ENCODE measurements around the gene GPATCH1.
"Not testable (repeated sequence)": the region's sequence is repeated elsewhere in the genome, so short reads cannot be mapped to it uniquely, and the experiment has no call there.

Gene GPATCH1

GRCh38 chr19:33117501-33117900 lies 36.5 kb downstream of the GPATCH1 start:
- FAIRE-seq: no peak

GRCh38 chr19:33118643-33119042 lies 37.7 kb downstream of the GPATCH1 start:
- FAIRE-seq: no peak

- FAIRE-seq: no peak
Observed at GRCh38 chr19:33124207-33125098, 43.5 kb downstream of the GPATCH1 start.

- no peak for FAIRE-seq
Observed at GRCh38 chr19:33125929-33126388, 45.0 kb downstream of the GPATCH1 start.

GRCh38 chr19:33126712-33127111 lies 45.7 kb downstream of the GPATCH1 start:
- FAIRE-seq: not testable (repeated sequence)

- FAIRE-seq: no peak
Observed at GRCh38 chr19:33129901-33130300, 48.9 kb downstream of the GPATCH1 start.

GRCh38 chr19:33130433-33130832 lies 49.5 kb downstream of the GPATCH1 start:
- no peak for FAIRE-seq

- FAIRE-seq: no peak
Observed at GRCh38 chr19:33132021-33132420, 51.0 kb downstream of the GPATCH1 start, which contains the start of gene WDR88. Gene WDR88 (plus strand): TSS chr19:33132114. CDS start chr19:33132170, 56 bp downstream.

GRCh38 chr19:33132425-33132824 lies 51.4 kb downstream of the GPATCH1 start:
- no peak for FAIRE-seq

- no peak for FAIRE-seq
Observed at GRCh38 chr19:33133438-33134031, 52.6 kb downstream of the GPATCH1 start.

GRCh38 chr19:33134571-33135041 lies 53.6 kb downstream of the GPATCH1 start:
- FAIRE-seq: no peak

GRCh38 chr19:33139165-33139564 lies 58.2 kb downstream of the GPATCH1 start:
- FAIRE-seq: no peak

GRCh38 chr19:33143897-33144405 lies 63.0 kb downstream of the GPATCH1 start:
- FAIRE-seq: no peak

- FAIRE-seq: no peak
Observed at GRCh38 chr19:33146209-33146608, 65.2 kb downstream of the GPATCH1 start.

GRCh38 chr19:33147538-33147937 lies 66.6 kb downstream of the GPATCH1 start:
- FAIRE-seq: no peak

- FAIRE-seq: no peak
Observed at GRCh38 chr19:33150852-33151518, 70.0 kb downstream of the GPATCH1 start.

GRCh38 chr19:33152176-33152575 lies 71.2 kb downstream of the GPATCH1 start:
- no peak for FAIRE-seq

- FAIRE-seq: not testable (repeated sequence)
Observed at GRCh38 chr19:33152625-33153024, 71.6 kb downstream of the GPATCH1 start.

GRCh38 chr19:33154313-33154712 lies 73.3 kb downstream of the GPATCH1 start:
- not testable (repeated sequence) for FAIRE-seq

- FAIRE-seq: no peak
Observed at GRCh38 chr19:33156334-33156733, 75.4 kb downstream of the GPATCH1 start.

- FAIRE-seq: no peak
Observed at GRCh38 chr19:33157906-33158305, 76.9 kb downstream of the GPATCH1 start.

GRCh38 chr19:33158365-33158764 lies 77.4 kb downstream of the GPATCH1 start:
- FAIRE-seq: no peak

GRCh38 chr19:33159149-33159548 lies 78.2 kb downstream of the GPATCH1 start:
- FAIRE-seq: no peak

All from islet of Langerhans (tissue), 1 donor.